Body of pancreas (tissue), 4 donors: ENCODE results near the gene COX11. TPM values are rescaled to one million over a fixed set of nuclear protein-coding genes. Genes with fewer than 3 reads are reported as not detected.
A peak's percentile ranks its signal among the peaks of the same experiment; 100 is the strongest.

Experiments
- ATAC-seq: fragments of 150-250 bp; one replicate; pipeline ENCODE4 v1.9.1; 2016
- DNase-seq, 4 donors: peaks; one replicate each; pipeline ENCODE4 v3.0.0-alpha.2; 2019
- H3K27ac ChIP-seq, 4 donors: fragments of 200-600 bp; sonication (generic); 1 replicate in 3 of 4; 2 replicates in 1 of 4; pipeline versions ENCODE4 v1.5.1 to v1.6.1; 2016 to 2019; ENCODE audit warnings: mild to moderate bottlenecking in 1 of 4, mixed read lengths in 1 of 4, moderate library complexity in 1 of 4
- H3K27me3 ChIP-seq, 2 donors: fragments of 200-600 bp; sonication (generic); one replicate each; pipeline ENCODE4 v1.6.0; 2016; ENCODE audit warnings: mild to moderate bottlenecking in 1 of 2
- H3K36me3 ChIP-seq, 2 donors: fragments of 200-600 bp; sonication (generic); replicated peaks in 1 of 2; 2 replicates each; pipeline ENCODE4 v1.5.1; 2016; ENCODE audit warnings: low read depth in 2 of 2; ENCODE audit not compliant: insufficient read depth in 1 of 2
- H3K4me1 ChIP-seq: fragments of 200-600 bp; sonication (generic); one replicate; pipeline ENCODE4 v1.6.0; 2016
- H3K4me3 ChIP-seq, 2 donors: fragments of 200-600 bp; sonication (generic); 1 replicate in 1 of 2; 2 replicates in 1 of 2; pipeline ENCODE4 v1.5.1; 2016 to 2019
- H3K9me3 ChIP-seq, 3 donors: fragments of 200-600 bp; sonication (generic); 1 replicate in 2 of 3; 2 replicates in 1 of 3; pipeline ENCODE4 v1.5.1; 2016
- CTCF ChIP-seq, 7 experiments: fragments of 450-650 bp in 4 of 7; fragments of 200-600 bp in 3 of 7; sonication (generic) in 3 of 7; IDR thresholded peaks; one replicate each; pipeline ENCODE4 v1.5.1; 2016 to 2019; ENCODE audit warnings: antibody characterized with exemption in 7 of 7
- POLR2A ChIP-seq, 3 donors: fragments of 450-650 bp; IDR thresholded peaks; one replicate each; pipeline ENCODE4 v1.6.1; 2016; ENCODE audit warnings: antibody characterized with exemption in 3 of 3, mild to moderate bottlenecking in 2 of 3
- WGBS, 2 donors: methylation state at CpG; one replicate each; pipeline ENCODE4 v1.1.5; 2017; 5-methylcytosine and 5-hydroxymethylcytosine counted together
- intact Hi-C: fragments of 100-400 bp; cut with DNase I; formaldehyde crosslinking; loops from one replicate; pipeline ENCODE4 v1.15.1; 2023
- total RNA-seq, 2 donors: library from RNA; depleted of rRNA; stranded (reverse); fragments of >200 nt; gene quantifications; one replicate each; pipeline ENCODE4 v1.1.0, GENCODE V29; 2016

Gene COX11
- total RNA-seq, 2 donors from 2014 or later, result 19.8 to 30.1 TPM

DNA sequence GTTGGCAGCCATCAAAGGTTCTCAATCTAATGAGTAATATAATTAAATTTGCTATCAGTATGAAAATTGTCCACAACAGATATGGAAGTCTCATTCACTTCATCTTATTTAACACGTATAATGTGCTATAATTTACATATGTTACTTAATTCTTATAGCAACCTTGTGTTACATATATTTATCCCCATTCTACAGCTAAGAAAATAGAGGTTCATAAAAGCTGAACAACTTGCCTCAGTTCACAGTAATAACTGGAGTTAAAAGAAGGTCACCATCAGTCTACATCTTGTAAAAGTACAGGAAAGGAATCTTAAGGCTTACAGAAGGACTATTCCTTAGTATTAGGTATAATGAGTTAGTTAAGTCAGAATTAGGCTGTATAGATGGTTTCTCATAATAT is 28.0 kb upstream of the COX11 start:
- H3K9me3 ChIP-seq, result no peaks in the 10 kb centered on the region
- no peak for DNase-seq
- intact Hi-C loops, result loop anchor here (10.0 kb wide), 2 partner anchors 298 to 348 kb away; no protein-coding TSS in a partner anchor
- no peaks in the 10 kb centered on the region for H3K4me1 ChIP-seq
- H3K27ac ChIP-seq, result no peak overlapping the region
- no peaks in the 10 kb centered on the region for H3K27me3 ChIP-seq
- ATAC-seq, result no peak
- no peak overlapping the region for H3K4me3 ChIP-seq
- 88 to 94% methylated on average over 1 of the region's 1 CpG for WGBS, 2 donors
- TF ChIP-seq CTCF (IDR thresholded peaks at IDR 0.05) (no peak), POLR2A (IDR thresholded peaks at IDR 0.05) (no peak)
- H3K36me3 ChIP-seq, result no peaks in the 10 kb centered on the region

DNA sequence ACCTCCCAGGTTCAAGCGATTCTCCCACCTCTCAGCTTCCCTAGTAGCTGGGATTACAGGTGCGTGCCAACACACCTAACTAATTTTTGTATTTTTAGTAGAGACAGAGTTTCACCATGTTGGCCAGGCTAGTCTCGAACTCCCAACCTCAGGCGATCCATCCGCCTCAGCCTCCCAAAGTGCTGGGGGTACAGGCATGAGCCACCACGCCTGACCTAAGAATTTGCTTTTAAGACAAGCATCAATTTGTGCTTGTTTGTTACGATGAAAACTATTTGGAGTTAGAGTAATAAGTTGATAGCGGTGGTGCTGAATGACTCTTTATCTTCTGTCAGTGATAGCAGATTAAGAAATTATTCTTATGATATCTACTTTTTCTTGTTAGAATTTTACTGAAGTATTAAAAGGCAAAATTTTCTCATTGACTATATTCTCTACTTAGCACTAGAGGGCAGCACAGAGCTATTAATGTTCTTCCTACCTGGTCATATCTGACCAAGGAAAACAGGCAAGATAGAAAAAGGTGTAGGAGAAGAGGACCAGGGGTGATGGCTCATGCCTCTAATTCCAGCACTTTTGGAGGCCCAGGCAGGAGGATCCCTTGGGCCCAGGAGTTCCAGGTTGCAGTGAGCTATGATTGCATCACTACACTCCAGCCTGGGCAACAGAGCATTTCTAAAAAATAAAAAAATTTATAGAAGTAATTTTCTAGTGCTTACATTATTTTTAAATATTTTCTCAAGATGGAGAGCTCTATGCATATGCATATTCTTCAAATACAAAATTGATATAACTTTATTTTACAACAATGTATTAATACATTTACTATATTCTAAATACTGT is 24.6 kb upstream of the COX11 start:
- no peaks in the 10 kb centered on the region for H3K4me1 ChIP-seq
- H3K4me3 ChIP-seq, result no peak overlapping the region
- H3K27ac ChIP-seq, result no peak overlapping the region
- 60 to 68% methylated on average over 8 of the region's 8 CpGs for WGBS, 2 donors
- intact Hi-C loops, result loop anchor here (10.0 kb wide), 2 partner anchors 302 to 352 kb away; no protein-coding TSS in a partner anchor
- H3K36me3 ChIP-seq, result no peaks in the 10 kb centered on the region
- DNase-seq (peak in 1 of 4 donors; percentile 13), ATAC-seq (peak; percentile 73)
- peak; percentile 33 to 76 (median 65) for TF ChIP-seq CTCF (IDR thresholded peaks at IDR 0.05)
- TF ChIP-seq POLR2A (IDR thresholded peaks at IDR 0.05), result no peak
- no peaks in the 10 kb centered on the region for H3K27me3 ChIP-seq
- H3K9me3 ChIP-seq, result no peaks in the 10 kb centered on the region

DNA sequence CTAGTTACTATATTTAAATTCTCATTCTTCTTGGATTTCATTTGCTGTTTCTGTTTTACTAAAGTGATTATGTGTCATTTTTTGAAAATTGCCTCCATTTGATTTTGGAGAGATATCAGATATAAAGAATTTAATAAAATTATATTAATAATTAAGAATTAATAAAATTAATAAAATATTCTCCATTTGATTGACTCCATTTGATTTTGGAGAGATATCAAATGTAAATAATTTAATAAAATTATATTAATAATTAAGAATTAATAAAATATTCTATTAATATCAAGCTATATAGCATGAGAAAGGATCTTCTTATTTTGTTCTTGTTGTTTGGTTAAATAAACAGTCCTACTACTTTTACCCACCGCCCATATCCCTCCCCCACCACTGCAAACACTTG is 23.1 kb upstream of the COX11 start:
- Histone ChIP-seq H3K27ac (no peak overlapping the region), H3K9me3 (no peaks in the 10 kb centered on the region), H3K27me3 (no peaks in the 10 kb centered on the region), H3K36me3 (no peaks in the 10 kb centered on the region), H3K4me3 (no peak overlapping the region), H3K4me1 (no peaks in the 10 kb centered on the region)
- WGBS, 2 donors, result 80 to 85% methylated on average over 1 of the region's 1 CpG
- ATAC-seq (no peak), DNase-seq (no peak)
- intact Hi-C loops, result loop anchor here (10.0 kb wide), 2 partner anchors 303 to 353 kb away; no protein-coding TSS in a partner anchor
- TF ChIP-seq CTCF (IDR thresholded peaks at IDR 0.05) (no peak), POLR2A (IDR thresholded peaks at IDR 0.05) (no peak)

DNA sequence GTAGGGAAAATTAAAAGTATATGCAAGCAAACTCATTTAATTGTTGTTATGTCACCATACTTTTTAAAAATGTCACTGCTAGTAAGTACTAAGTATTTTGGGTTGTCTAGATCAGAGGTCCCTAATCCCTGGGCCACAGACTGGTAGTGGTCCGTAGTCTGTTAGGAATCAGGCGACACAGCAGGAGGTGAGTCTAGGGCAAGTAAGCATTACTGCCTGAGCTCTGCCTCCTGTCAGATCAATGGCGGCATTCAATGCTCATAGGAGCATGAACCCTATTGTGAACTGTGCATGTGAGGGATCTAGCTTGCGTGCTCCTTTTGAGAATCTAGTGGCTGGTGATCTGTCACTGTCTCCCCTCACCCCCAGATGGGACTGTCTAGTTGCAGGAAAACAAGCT is 21.7 kb upstream of the COX11 start:
- no peak overlapping the region for H3K27ac ChIP-seq
- TF ChIP-seq POLR2A (IDR thresholded peaks at IDR 0.05) (no peak), CTCF (IDR thresholded peaks at IDR 0.05) (no peak)
- 97 to 98% methylated on average over 3 to 4 of the region's 4 CpGs for WGBS, 2 donors
- intact Hi-C loops, result loop anchor here (10.0 kb wide), 2 partner anchors 305 to 355 kb away; no protein-coding TSS in a partner anchor
- no peaks in the 10 kb centered on the region for H3K27me3 ChIP-seq
- no peaks in the 10 kb centered on the region for H3K4me1 ChIP-seq
- no peak overlapping the region for H3K4me3 ChIP-seq
- DNase-seq (no peak), ATAC-seq (no peak)
- H3K36me3 ChIP-seq, result no peaks in the 10 kb centered on the region
- no peaks in the 10 kb centered on the region for H3K9me3 ChIP-seq
